GM06990 (cell line): ENCODE measurements around the gene RAB11A.

Experiments used
- DNase-seq: peaks from one replicate; pipeline ENCODE4 v3.0.0-alpha.2; 2011; ENCODE audit not compliant: insufficient read length; ENCODE audit errors: extremely low read depth
- H3K27me3 ChIP-seq: replicated peaks from 2 replicates; pipeline ENCODE4 v1.6.0; 2011; ENCODE audit warnings: low read length; ENCODE audit not compliant: control insufficient read depth, insufficient read depth
- H3K36me3 ChIP-seq: 2 replicates; pipeline ENCODE4 v1.5.1; 2011; ENCODE audit warnings: low read length; ENCODE audit not compliant: control insufficient read depth, insufficient read depth
- H3K4me3 ChIP-seq: replicated peaks from 2 replicates; pipeline ENCODE4 v1.5.1; 2011; ENCODE audit warnings: low read depth, mild to moderate bottlenecking, control low read depth, low read length
- TF ChIP-seq, protein P1 (sequence below): IDR thresholded peaks from 2 replicates; pipeline ENCODE4 v1.5.1; 2011; ENCODE audit warnings: low read length, control low read depth, mild to moderate bottlenecking, inconsistent platforms; ENCODE audit not compliant: insufficient read depth, poor library complexity, severe bottlenecking

The RAB11A gene

DNA sequence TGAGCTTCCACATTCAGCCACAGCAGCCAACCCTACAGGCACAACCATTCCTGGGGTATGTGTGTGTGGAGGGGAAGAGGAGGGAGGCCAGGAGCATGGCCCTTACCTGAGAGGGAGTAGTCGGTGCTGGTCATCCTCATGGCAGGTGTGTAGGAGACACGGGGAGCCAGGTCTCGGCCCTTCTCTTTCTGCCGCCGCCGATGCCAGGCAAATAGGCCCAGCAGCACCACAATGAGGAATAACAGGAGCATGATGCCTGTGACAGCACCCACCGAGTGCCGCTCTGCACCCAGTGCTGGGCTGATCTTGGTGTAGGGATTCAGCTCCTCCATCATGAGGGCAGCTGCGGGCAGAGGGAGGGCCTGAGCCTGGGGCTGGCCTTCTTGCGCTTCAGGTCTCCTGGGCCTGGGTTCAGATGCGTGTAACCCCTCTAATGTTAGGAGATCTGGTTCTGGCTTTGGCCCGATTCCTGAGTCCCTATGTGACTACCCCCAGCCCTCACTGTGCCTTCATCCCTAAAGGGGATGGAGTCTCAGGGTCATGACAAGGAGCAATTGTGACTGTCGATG is 44.4 kb downstream of the RAB11A start:
- Histone ChIP-seq H3K27me3 (no peaks in the 10 kb centered on the region), H3K36me3 (peaks cover 4% of the 10 kb centered on the region), H3K4me3 (no peak overlapping the region)
- DNase-seq = no peak
- TF ChIP-seq, protein P1, sequence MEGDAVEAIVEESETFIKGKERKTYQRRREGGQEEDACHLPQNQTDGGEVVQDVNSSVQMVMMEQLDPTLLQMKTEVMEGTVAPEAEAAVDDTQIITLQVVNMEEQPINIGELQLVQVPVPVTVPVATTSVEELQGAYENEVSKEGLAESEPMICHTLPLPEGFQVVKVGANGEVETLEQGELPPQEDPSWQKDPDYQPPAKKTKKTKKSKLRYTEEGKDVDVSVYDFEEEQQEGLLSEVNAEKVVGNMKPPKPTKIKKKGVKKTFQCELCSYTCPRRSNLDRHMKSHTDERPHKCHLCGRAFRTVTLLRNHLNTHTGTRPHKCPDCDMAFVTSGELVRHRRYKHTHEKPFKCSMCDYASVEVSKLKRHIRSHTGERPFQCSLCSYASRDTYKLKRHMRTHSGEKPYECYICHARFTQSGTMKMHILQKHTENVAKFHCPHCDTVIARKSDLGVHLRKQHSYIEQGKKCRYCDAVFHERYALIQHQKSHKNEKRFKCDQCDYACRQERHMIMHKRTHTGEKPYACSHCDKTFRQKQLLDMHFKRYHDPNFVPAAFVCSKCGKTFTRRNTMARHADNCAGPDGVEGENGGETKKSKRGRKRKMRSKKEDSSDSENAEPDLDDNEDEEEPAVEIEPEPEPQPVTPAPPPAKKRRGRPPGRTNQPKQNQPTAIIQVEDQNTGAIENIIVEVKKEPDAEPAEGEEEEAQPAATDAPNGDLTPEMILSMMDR = no peak

DNA sequence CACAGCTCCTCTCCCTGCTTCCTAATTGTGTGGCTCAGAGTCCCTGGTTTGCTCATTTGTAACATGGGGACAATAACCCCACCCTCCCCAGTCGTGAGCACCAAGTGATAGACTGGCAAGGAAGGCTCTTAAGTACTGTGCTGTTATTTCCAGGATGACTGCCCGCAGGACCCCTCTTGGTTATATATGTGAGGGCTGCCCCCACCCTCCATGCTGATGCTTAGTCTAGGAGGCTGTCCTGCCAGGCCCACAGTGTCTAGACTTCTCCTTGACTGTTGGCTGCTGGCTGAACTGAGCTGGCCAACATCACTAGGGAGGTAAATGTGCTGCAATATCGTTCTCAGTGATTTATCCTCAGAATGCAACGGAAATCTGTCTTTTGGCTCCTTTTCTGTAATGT is 45.1 kb downstream of the RAB11A start:
- TF ChIP-seq, protein P1 = no peak
- no peak for DNase-seq
- peaks cover 2% of the 10 kb centered on the region for H3K36me3 ChIP-seq
- no peak overlapping the region for H3K4me3 ChIP-seq
- H3K27me3 ChIP-seq = no peaks in the 10 kb centered on the region

DNA sequence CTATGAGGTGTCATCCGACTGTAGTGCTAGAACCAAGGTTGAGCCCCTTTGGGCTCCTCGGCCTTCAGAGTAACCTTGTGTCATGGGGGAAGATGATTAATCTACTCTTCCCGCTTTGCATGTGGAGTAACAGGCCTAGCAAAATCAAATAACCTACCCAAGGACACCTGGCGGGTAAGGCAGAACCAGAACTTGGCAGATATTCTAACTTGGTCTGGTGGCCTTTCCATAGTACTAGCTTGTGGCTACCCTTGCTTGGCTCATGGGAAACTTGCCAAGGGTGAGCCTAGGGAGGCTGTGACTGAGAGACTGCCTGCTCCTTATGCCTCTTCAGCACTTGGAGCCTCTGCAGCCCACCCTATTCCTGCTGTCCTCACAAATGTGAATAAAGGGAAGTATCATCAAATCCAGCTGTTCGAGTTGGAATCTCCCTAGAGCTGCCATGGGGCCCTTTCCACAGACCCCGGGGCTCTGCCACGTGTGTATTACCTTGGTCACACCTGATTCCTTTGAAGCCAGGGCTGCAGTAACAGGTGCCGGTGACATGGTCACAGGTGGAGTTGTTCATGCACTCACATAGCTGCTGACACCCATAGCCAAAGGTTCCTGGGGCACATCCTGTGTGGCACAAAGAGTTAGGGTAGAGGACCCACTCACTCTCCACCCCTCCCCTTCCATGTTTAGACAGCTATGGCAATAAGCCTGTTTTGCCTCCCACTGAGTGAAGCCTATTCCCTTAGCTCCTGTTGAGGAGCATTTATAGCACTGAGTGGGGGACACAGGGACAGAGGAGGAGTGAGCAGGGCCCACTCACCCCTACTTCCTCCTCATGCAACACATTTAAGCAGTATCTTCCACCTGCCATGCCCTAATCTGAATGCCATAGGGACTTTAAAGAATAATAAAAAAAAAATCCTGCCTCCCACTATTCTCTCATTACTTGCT is 46.0 kb downstream of the RAB11A start:
- no peak for DNase-seq
- TF ChIP-seq, protein P1 = no peak
- Histone ChIP-seq H3K27me3 (no peaks in the 10 kb centered on the region), H3K4me3 (no peak overlapping the region), H3K36me3 (peaks cover 1% of the 10 kb centered on the region; the same call in 1 of the 2 replicates)

DNA sequence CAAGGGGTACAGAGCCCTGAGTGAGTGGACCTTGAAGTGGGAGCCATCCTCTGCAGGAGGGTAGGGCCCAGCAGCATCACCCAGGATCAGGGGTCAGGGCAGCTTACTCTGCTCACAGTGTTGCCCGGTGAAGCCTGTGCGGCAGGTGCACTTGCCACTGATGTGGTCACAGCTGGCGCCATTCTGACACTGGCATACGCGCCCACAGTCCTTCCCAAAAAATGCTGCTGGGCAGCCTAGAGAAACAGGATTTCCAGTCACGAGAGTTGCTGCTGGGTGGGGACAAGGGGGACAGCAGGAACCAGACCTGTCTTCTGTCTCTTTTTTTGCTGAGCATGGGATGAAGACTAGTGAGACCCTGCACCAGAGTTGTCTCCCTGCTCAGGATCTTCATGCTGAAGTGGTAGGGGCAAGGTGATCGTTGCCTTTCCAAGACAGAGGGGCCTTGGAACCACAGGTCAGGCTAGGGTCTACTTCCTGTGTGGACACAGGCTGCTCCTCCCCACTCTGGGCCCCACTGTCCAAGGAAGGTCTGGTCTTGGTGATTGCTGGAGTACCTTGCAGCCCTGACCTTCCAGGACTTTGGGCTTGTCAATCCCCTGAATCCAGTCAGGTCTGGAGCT is 46.9 kb downstream of the RAB11A start:
- Histone ChIP-seq H3K36me3 (no peaks in the 10 kb centered on the region; the same call in 1 of the 2 replicates), H3K27me3 (no peaks in the 10 kb centered on the region), H3K4me3 (no peak overlapping the region)
- no peak for DNase-seq
- TF ChIP-seq, protein P1 = no peak

DNA sequence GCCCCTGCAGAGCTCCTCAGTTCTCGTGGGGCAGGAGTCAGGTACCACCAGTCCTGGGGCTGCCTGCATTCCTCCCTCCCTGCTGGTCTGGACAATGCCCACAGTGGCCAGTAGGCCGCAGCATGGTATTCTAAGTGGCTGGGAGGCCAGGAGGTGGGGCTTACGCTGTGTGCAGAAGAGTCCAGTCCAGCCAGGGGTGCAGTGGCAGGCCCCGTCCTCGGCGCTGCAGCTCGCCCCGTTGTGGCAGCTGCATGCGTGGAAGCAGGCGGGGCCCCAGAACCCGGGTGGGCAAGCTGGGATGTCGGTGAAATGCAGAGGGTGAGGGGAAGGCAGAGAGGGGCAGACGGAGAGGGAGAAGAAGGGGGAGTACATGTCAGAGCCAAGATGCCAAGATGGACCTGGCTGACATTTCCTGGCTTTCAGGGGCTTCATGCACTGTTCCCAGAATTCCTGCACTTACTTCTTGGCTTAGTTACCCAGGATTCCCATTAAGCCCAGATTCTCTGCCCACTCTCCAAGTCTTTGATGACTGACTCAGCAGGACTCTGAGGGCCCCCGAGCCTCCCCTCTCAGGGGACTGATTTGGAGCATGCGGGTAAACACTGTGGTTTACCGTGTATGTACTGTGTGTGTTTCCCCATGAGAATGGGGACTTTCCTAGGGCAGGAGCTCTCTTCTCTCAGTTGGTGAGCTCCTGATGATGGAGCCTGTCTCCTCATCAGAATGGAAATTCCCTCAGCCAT is 47.5 kb downstream of the RAB11A start:
- no peaks in the 10 kb centered on the region for H3K27me3 ChIP-seq
- peak; percentile 72 for DNase-seq
- H3K4me3 ChIP-seq = 0 out of 2 replicates have a peak overlapping the region, but pooled peaks have one; percentile 1
- TF ChIP-seq, protein P1 = peak; percentile 72
- H3K36me3 ChIP-seq = no peaks in the 10 kb centered on the region; the same call in 1 of the 2 replicates
